Stimulated activated CD8-positive, alpha-beta memory T cell treated with anti-CD3 and anti-CD28 coated beads, Interleukin-4, amount 100 ng/mL, for 48 hours (primary cell): ENCODE data around the gene MANBA.
A peak's percentile ranks its signal among the peaks of the same experiment; 100 is the strongest.
"Not testable (repeated sequence)": the region's sequence is repeated elsewhere in the genome, so short reads cannot be mapped to it uniquely, and the experiment has no call there.

ENCODE experiments used
- DNase-seq: peaks from one replicate; pipeline ENCODE4 v3.0.0-alpha.2; 2020

MANBA gene

DNA sequence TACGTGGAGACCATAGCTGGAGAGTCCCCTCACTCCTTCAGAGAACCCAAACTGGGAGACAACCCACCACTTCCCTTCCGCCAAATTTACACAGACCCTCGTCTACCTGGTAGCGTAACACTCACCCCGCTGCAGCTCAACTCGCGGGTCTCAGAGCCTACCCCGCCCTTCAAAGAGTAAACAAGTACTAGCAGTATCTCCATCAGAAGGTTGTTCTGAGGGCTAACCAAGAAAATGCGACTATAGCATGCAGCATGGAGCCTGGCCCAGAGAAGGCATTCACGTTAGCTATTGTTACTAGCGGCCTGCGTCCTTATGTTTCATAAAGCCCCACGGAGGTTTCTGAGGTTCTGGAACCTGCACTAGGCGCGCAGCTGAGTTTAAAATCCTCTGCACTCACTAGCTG is 531 bp upstream of the MANBA start:
- no peak for DNase-seq

GRCh38 chr4:102759831-102760644 is 730 bp downstream of the MANBA start:
- DNase-seq = peak; percentile 28

DNA sequence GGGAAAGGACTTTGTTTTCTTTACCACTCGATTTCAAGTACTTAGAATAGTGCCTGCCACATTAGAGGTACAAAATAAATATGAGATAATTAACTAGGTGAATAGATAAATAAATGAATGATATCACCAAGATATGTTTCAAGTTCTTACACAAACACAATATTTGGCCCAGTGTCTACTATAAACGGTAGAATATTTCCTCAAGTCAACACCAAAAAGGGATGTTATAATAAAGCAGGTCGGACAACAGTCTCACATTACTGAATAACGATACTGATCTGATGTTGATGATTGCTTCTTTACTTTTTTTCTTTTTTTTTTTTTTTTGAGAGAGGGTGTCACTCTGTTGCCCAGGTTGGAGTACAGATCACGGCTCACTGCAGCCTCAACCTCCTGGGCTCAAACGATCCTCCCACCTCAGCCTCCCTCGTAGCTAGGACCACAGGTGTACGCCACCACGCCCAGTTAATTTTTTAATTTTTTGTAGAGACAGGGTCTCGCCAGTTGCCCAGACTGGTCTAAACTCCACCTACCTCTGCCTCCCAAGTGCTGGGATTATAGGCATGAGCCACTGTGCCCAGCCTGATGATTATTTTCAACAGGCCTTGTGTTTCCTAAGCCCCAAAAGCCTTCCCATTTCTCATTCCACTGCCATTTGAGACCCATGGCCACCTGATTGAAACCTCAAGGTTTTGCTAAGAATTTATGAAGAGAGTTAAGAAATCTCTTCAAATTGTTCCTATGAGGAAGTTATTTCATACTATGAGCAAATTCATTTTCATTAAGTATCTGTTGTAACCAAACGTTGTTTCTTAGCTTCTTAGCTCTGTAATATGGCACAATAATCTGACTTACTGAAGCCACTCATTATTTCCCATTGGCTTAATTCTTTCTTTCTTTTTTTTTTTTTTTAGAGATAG is 2.3 kb downstream of the MANBA start:
- DNase-seq = no peak

DNA sequence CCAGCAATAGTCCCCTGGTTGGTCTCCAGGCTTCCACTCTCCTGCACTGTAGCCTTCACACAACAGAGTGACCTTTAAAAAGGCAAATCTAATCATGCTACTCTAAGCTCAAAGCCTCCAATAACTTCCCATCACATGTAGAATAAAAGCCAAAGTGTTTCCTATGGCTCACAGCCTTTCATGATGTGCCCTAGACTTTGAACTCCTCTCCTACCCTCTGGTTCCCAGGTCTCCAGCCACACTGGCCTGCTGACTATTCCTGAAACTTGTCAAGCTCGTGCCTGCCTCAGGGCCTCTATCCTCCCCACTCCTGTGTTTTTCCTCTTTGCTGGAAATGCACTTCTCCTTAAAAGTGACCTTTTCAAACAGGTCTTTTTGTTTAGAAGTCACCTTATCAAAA is 3.1 kb downstream of the MANBA start:
- no peak for DNase-seq

- no peak for DNase-seq
Measured at GRCh38 chr4:102754044-102754443, 6.7 kb downstream of the MANBA start.

DNA sequence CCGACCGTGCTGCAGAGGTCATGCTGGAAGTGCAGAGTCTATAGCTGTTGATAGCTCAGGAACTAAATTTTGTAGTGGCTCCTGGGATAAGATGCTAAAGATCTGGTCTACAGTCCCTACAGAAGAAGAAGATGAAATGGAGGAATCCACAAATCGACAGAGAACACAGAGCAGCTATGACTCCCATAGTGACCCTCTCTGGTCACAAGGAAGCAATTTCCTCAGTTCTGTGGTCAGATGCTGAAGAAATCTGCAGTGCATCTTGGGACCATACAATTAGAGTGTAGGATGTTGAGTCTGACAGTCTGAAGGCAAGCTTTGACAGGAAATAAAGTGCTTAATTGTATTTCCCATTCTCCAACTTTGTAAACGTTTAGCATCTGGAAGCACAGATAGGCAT is 8.8 kb downstream of the MANBA start:
- no peak for DNase-seq

- not testable (repeated sequence) for DNase-seq
Measured at GRCh38 chr4:102743352-102743751, 17.4 kb downstream of the MANBA start.

DNA sequence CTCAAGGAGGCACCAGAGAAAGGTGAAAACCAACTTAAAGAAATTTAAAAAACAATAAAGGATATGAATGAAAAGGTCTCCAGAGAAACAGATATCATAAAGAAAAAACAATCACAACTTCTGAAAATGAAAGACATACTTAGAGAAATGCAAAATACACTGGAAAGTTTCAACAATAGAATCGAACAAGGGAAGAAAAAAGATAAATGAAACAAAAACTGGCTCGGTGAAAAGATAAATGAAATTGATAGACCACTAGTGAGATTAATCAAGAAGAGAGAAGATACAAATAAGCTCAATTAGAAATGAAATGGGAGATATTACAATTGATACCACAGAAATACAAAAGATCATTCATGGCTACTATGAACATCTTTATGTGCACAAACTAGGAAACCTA is 22.0 kb downstream of the MANBA start:
- DNase-seq = not testable (repeated sequence)

DNA sequence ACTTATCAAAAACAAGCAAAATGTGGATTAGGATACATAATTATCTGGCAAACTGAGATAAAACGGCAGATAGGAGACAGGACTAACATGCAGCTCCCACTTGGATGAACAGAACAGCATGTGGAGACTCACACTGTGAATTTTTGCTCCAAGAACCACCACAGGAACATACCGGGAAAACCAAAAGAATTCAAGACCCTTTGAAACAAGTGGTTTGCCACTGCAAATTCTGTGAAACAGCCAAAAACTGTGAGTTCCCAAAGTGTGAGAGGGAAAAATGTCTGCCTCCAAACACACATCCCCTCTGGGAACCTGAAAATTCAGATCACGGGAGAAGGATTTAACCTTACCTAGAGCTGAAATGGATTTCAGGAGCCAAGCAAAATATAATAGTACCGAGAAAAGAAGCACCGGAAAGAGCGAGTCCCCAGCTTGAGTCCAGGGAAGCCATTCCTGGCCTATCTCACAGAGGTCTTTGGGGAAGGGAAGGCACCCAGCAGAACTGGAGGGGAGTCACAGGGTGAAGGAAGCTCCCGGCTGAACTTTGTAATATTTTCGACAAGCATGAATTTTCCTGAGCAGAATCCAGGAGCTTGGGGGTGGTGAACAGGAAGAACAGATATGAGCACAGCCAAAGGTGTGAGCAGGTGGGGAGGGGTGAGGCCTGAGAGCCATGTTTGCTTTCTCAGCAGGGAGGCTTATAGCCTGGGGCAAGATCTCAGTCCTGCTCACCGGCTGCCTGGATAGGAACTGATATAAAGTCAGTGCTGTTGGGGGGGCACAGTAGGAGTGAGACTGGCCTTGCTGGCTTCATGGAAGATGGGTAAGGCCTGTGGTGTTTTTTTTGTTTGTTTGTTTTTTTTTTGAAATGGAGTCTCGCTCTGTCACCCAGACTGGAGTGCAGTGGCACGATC is 23.9 kb downstream of the MANBA start:
- no peak for DNase-seq

DNA sequence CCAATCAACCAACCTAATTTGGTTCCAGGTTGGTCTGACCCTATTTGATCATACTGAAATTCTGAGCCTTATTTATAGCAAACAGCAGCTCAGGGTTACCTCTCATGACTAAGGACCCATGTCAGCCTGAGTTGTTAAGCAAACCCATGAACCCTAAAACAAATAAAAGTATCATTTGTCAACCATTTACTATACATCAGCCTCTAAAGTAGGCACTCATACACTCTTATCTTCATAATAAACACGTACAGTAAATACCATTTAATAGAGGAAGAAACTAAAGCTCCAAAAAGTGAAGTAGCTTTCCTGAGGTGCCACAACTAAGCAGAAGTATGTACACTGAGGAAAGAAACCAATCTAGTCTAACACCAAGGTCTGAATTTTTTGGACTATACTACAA is 25.2 kb downstream of the MANBA start:
- DNase-seq = no peak

DNA sequence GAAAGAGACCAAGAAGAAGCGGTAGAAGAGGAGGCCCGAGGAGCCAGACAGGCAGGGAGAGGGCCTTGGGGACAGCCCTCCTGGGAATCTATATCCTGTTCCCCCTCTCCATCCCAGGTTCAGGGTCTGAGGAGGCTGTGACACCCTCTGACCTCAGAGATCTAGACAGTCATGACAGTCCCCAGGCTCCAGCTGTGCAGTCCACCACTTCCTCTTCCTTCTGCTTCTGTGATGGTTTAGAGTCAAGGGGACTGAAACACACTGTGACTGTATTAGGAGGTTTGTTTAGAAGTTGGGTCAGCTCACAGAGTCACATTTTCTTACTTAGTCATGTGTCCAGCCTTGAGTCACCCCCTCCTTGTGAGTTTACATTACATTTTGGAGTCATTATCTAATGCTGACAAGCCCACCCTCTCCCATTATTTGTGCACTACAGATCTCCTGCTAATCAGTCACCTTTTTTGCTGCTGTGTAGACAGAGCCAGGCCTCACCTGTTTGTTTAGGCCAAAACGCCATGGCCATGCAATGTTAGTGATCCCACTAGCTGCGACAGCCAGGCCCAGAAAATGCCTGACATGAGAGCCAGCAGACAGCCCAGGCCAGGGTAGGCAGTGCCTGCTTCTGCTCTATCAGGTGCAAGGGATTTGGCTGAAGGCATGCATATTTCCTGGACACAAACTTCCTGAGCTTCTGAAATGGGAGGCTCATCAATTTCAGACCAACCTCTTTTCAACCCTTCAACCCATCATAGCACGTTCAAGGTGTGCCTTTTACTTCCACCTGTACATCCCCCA is 26.0 kb downstream of the MANBA start:
- DNase-seq = no peak

DNA sequence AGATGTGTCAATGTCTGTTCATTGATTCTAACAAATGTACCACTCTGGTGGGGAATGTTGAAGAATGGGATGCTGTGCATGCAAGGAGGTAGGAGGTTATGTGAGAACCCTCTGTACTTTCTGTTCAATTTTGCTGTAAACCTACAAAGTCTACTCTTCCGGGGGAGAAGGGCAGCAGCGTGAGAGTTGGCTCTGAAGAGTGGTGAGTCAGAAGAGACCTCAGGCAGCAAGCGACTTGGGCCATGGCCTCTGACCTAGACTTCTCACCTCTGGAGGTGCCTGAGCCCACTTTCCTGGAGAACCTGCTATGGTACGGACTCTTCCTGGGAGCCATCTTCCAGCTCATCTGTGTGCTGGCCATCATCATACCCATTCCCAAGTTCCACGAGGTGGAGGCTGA is 26.7 kb downstream of the MANBA start:
- DNase-seq = no peak

DNA sequence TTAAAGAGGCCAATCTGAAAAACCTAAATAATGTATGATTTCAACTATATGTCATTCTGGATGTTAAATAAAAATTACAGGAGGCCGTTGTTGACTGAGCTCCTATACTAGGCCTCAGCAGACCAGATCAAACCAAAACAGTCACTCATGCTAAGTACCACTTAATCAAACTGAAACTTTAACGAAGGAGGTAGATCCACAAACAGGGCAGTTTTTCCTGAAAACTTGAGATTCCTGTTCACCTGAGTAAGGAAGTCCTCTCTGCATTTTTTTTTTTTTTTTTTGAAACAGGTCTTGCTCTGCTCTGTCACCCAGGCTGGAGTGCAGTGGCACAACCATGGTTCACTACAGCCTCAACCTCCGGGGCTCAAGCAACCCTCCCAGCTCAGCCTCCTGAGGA is 27.7 kb downstream of the MANBA start:
- DNase-seq = no peak

GRCh38 chr4:102732678-102733077 is 28.1 kb downstream of the MANBA start:
- no peak for DNase-seq

- no peak for DNase-seq
Measured at GRCh38 chr4:102730968-102731533, 29.7 kb downstream of the MANBA start.

- DNase-seq = not testable (repeated sequence)
Measured at GRCh38 chr4:102729486-102729885, 31.3 kb downstream of the MANBA start.

GRCh38 chr4:102726919-102727318 is 33.8 kb downstream of the MANBA start:
- DNase-seq = not testable (repeated sequence)

DNA sequence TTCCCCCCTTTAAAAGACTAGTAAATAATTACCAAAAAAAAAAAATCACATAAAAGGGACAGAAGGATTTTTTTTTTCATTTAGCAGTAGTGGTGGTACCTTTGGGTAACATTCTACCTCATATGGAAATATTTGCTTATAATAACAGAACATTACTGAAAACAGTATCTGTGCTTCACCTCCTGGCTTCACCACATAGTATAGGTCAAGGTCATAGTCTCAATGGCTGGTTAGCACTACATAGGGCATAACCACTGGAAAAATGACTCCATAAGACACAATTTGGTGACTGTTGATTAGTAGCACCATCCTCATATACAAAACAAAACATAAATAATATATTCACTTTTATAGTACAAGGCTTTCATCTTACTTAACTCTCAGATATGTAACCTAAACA is 34.7 kb downstream of the MANBA start:
- no peak for DNase-seq

- no peak for DNase-seq
Measured at GRCh38 chr4:102725229-102725628, 35.5 kb downstream of the MANBA start.

DNA sequence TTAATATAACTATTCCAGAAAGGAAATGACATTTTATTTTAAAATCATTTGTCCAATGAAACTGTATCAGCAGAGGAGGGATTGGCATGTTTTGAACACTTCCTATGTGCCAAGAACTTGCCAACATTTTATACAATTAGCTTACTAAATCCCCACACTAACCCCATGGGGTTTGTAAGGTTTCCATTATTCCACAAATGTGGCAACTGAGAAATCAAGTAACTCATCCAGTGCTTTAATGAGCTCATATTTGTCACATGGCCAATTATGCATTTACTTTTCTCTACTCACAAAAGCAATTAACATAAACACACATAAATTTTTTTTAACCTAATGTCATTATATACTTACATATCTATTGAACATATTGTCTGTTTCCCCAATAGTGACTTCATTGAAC is 37.3 kb downstream of the MANBA start:
- no peak for DNase-seq

DNA sequence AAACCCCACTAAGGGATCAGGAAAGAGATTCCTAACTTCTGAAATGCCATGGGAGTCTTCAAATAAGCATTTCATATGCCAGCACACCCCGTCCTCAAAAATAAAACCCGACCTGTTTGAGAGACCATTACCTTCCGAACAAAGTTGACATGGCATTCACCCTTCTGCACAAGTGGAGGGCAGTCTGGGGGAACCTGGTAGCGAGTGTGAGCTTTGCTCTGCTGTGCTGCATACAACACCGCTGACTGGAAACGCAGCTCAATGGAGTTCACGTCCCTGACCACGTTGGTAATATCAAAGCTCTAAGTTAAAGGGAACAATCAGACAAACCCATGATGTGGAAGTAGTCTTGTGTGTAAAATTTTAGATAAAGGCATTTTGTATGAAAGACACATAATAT is 38.0 kb downstream of the MANBA start:
- DNase-seq = no peak
